Measurements from ENCODE around the gene IGFBP5.

Gene IGFBP5, protein sequence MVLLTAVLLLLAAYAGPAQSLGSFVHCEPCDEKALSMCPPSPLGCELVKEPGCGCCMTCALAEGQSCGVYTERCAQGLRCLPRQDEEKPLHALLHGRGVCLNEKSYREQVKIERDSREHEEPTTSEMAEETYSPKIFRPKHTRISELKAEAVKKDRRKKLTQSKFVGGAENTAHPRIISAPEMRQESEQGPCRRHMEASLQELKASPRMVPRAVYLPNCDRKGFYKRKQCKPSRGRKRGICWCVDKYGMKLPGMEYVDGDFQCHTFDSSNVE

DNA sequence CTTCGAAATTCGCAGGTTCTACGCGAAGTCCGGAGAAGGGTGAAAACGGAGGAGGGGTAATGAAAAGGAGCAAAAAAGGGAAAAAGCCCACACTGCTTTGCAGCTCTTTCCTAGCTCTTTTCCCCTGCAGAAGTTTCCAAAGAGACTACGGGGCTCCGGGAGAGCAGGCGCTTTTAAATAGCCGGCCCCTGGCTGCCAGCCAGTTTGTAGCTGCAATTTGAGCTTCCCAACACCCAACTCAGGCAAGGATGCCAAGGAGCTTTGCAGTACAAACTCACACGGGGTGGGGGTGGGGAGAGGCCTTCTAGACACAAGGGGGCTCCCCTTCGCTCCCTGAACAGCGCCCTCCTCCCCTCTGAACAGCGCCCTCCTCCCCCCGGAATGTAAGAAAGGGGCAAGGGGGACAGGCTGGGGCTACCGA lies at the start of gene IGFBP5:
IGFBP5 (minus strand) TSS at position 149 of the 421 bp plus-strand sequence. CDS start 774 bp downstream, outside the sequence.
- no peak for DNase-seq (ENCODE audit: low read depth, low spot score)
- no peak within 1 kb of the TSS for H3K27ac ChIP-seq

GRCh38 chr2:216743781-216744180 lies 48.4 kb upstream of the IGFBP5 start:
- DNase-seq (ENCODE audit: low read depth, low spot score) = no peak
- H3K27ac ChIP-seq = no peak overlapping the region

DNA sequence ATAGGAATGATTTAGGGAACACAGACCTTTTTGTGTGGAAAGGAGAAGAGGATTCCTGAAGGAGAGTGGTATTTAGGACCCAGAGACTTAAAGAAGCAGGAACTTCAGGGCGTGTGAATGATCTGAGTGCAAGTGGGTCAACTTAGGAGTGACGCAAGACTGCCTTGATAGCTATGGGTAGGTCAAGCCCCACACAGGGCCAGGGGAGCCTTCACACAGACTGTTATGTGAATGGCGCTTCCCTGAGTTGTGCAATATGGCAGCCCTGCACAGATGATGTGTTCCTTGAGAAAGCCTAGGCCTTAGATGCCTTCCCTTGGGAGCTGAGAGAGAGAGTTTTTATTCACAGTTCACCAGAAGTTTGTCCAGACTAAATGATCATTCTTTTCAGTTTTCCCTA lies 47.1 kb upstream of the IGFBP5 start:
- DNase-seq (ENCODE audit: low read depth, low spot score) = no peak
- no peak overlapping the region for H3K27ac ChIP-seq

- no peak for DNase-seq (ENCODE audit: low read depth, low spot score)
- H3K27ac ChIP-seq = no peak overlapping the region
These were observed 45.9 kb upstream of the IGFBP5 start for GRCh38 chr2:216741223-216741593.

GRCh38 chr2:216740557-216741222 lies 45.3 kb upstream of the IGFBP5 start:
- no peak for DNase-seq (ENCODE audit: low read depth, low spot score)
- H3K27ac ChIP-seq = no peak overlapping the region

- DNase-seq (ENCODE audit: low read depth, low spot score) = no peak
- no peak overlapping the region for H3K27ac ChIP-seq
These were observed 43.7 kb upstream of the IGFBP5 start for GRCh38 chr2:216739035-216739434.

- H3K27ac ChIP-seq = no peak overlapping the region
- DNase-seq (ENCODE audit: low read depth, low spot score) = no peak
These were observed 42.3 kb upstream of the IGFBP5 start for GRCh38 chr2:216737676-216738075.

DNA sequence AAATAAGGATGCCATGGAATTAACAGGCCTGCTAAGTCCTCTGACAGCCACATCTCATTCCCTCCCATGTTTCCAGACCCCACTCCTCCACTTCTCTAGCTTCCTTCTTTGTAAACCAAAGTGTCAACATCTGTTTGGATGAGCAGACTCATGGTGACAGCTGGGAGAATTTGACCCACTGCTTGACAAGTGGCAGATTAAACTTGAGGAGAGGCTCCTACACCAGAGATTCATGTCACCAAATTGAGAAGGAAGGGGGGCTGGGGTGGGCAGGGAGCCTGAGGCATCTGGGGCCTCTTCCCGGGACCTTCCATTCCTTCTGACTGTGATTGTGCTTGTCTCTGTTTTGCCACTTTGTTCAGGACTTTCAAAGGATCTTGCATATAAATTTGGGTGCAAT lies 41.0 kb upstream of the IGFBP5 start:
- no peak for DNase-seq (ENCODE audit: low read depth, low spot score)
- no peak overlapping the region for H3K27ac ChIP-seq

DNA sequence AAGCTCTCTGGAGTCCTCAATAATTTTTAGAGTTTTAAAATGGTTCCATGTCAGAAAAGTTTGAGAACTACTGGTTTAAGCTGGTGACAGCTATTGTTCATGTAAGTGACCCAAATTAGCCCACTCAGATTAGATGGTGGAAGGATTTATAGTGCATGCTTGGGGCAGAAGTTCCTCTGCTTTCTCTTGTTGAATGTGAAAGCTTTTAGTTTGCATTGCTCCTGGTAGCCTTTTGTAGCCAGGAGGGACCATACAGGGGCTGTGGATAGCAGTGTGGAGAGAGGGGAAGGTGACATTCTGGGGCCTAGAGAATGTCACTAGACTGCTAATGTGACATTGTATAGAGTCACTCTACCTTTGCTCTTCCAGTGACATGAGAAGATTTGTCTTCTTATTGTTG lies 40.3 kb upstream of the IGFBP5 start:
- DNase-seq (ENCODE audit: low read depth, low spot score) = no peak
- H3K27ac ChIP-seq = no peak overlapping the region

- no peak overlapping the region for H3K27ac ChIP-seq
- no peak for DNase-seq (ENCODE audit: low read depth, low spot score)
These were observed 39.7 kb upstream of the IGFBP5 start for GRCh38 chr2:216735086-216735485.

- no peak overlapping the region for H3K27ac ChIP-seq
- no peak for DNase-seq (ENCODE audit: low read depth, low spot score)
These were observed 37.7 kb upstream of the IGFBP5 start for GRCh38 chr2:216733046-216733445.

- DNase-seq (ENCODE audit: low read depth, low spot score) = no peak
- no peak overlapping the region for H3K27ac ChIP-seq
These were observed 37.0 kb upstream of the IGFBP5 start for GRCh38 chr2:216732334-216732733.

- no peak overlapping the region for H3K27ac ChIP-seq
- DNase-seq (ENCODE audit: low read depth, low spot score) = no peak
These were observed 36.1 kb upstream of the IGFBP5 start for GRCh38 chr2:216731465-216731864.

DNA sequence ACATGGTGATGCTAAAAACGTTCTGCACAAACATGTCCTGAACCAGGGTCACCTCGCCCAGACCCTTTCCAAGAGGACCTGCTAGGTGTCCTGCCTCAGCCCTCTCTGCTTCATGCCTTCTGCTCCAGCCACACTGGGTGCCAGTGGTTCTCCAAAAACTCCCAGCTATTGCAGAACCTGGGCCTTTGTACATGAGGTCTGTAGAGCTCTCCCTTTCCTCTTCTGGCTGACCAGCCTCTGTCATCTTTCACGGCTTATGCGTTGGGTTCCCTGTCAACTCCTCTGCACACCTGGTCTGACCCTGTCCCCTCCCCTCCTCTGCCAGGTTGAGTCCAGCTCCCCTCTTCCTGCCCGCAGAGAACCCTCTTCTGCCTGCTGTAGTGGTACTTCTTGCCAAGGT lies 35.5 kb upstream of the IGFBP5 start:
- no peak overlapping the region for H3K27ac ChIP-seq
- no peak for DNase-seq (ENCODE audit: low read depth, low spot score)

DNA sequence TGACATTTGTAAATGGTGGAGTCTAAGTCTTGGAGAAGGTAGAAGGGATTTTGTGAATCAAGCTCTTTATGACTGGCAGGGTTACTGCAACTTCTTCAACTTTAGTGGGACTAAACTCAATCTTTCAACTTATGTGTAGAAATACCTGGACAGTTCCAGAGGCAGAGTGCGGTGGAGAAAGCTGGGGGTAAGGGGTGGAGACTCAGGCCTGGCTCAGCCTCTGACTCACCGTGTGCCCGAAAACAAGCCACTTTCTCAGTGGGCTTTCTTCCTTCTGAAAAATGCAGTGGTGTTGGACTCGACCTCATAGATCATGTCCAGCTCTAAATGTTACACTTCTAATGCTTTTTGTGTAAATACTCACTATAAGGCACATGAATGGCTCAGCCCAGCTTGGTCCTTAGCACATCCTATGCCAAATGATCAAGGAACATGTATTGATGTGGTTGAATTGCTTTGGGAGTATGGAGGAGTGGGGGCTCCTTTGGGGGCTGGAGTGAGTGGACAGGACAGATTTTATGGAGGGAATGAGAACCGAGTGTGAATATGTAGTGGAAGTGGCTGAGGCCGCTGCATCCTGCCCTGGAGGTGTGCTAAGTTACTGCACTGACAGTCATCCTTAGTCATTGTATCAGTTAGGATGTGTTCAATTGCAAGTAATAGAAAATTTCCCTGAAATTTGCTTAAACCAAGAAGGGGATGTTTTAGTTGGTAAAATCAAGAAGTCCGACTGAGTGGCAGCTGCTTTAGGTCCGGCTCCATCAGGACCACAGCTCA lies 32.2 kb upstream of the IGFBP5 start:
- H3K27ac ChIP-seq = no peak overlapping the region
- DNase-seq (ENCODE audit: low read depth, low spot score) = no peak

- peak; percentile 41 for DNase-seq (ENCODE audit: low read depth, low spot score)
- no peak overlapping the region for H3K27ac ChIP-seq
These were observed 28.8 kb upstream of the IGFBP5 start for GRCh38 chr2:216724190-216724589.

GRCh38 chr2:216721141-216721540 lies 25.8 kb upstream of the IGFBP5 start:
- H3K27ac ChIP-seq = no peak overlapping the region
- no peak for DNase-seq (ENCODE audit: low read depth, low spot score)

- no peak for DNase-seq (ENCODE audit: low read depth, low spot score)
- H3K27ac ChIP-seq = no peak overlapping the region
These were observed 25.4 kb upstream of the IGFBP5 start for GRCh38 chr2:216720722-216721121.

GRCh38 chr2:216717907-216718615 lies 22.7 kb upstream of the IGFBP5 start:
- no peak for DNase-seq (ENCODE audit: low read depth, low spot score)
- H3K27ac ChIP-seq = peak overlapping the region; percentile 9

DNA sequence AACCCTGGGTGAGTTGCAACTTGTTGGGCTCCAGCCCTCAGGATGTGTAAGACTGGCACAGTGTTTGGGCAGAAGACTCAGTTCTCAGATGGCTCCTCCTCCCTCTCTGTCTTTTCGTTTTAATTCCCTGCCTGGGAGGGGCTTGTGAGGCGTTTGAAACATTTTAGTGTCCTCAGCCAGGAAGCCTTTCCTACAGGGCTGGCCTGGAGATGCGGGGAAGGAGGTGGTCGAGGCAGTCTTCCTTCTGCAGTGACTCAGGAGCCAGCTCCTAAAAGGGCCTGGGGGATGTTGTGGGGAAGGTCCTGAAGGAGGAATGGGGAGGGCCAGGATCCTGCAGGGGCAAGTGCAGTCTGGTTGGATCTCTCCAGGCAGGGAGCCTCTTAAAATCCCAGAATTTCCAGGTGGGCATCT lies 22.1 kb upstream of the IGFBP5 start:
- no peak for DNase-seq (ENCODE audit: low read depth, low spot score)
- H3K27ac ChIP-seq = peak overlapping the region; percentile 9

DNA sequence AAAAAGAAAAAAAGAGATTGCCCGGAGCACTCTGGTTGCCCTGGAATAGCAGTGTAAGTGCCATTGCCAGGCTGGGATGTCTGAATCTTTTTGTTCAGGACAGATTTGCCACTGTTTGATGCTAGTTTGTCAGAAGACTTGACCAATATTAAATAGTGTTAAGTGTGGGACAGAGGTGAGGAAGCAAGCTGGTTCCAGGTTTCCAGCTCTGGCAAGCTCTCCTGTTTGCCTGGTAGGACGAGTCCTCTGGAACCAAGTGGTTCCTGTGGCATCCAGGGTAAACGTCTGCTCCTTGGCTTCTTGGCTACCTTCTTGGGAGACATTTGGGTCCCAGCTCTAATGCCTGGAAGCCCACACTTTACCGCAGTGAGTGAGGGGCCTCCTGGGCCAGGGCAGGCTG lies 20.8 kb upstream of the IGFBP5 start:
- DNase-seq (ENCODE audit: low read depth, low spot score) = no peak
- no peak overlapping the region for H3K27ac ChIP-seq
